Muscle layer of duodenum (tissue), 2 donors: ENCODE measurements around the gene KRTAP10-8.
"Not testable (repeated sequence)": the region's sequence is repeated elsewhere in the genome, so short reads cannot be mapped to it uniquely, and the experiment has no call there.

Experiments used
- H3K27ac ChIP-seq: one replicate; pipeline ENCODE4 v1.7.0; 2013; ENCODE audit warnings: mild to moderate bottlenecking, low read length
- H3K27me3 ChIP-seq: one replicate; pipeline ENCODE4 v1.7.0; 2013; ENCODE audit warnings: low read depth, mild to moderate bottlenecking, control low read depth, low read length
- H3K36me3 ChIP-seq, 2 donors: one replicate each; pipeline ENCODE4 v1.7.0; 2013; ENCODE audit warnings: low read length in 2 of 2, control low read depth in 1 of 2, mild to moderate bottlenecking in 1 of 2; ENCODE audit not compliant: insufficient read depth in 2 of 2, control insufficient read depth in 1 of 2
- H3K4me1 ChIP-seq, 2 donors: one replicate each; pipeline ENCODE4 v1.7.0; 2013; ENCODE audit warnings: low read length in 2 of 2, mild to moderate bottlenecking in 2 of 2, control low read depth in 1 of 2, moderate library complexity in 1 of 2; ENCODE audit not compliant: insufficient read depth in 2 of 2, control insufficient read depth in 1 of 2
- H3K4me3 ChIP-seq, 2 donors: one replicate each; pipeline ENCODE4 v1.7.0; 2013; ENCODE audit warnings: low read length in 2 of 2, low read depth in 1 of 2, mild to moderate bottlenecking in 1 of 2
- H3K9me3 ChIP-seq, 2 donors: one replicate each; pipeline ENCODE4 v1.7.0; 2013; ENCODE audit warnings: low read length in 2 of 2, control low read depth in 1 of 2, mild to moderate bottlenecking in 1 of 2; ENCODE audit not compliant: control insufficient read depth in 1 of 2
- donor health status: healthy.

KRTAP10-8 gene

DNA sequence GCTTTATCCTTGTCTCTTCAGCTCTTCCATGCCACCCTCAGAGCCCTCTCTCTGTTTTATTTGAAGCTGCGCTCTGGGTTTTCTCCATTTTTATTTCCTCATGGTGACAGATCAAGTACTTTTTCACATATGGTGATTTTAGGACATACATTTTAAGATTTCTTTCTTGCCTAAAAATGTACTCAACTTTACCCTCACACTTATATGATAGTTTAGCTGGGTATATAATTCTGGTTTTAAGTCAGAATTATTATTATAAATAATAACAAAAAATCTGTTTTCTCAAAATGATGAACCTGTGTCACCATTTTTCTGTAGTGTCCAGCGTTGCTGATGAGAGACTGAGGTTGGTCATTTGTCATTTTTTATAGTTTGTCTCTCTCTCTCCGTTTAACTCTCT is 30.7 kb upstream of the KRTAP10-8 start:
- Histone ChIP-seq H3K36me3 (no peaks in the 10 kb centered on the region), H3K4me3 (no peak overlapping the region), H3K27me3 (no peaks in the 10 kb centered on the region), H3K9me3 (peaks cover 5 to 31% of the 10 kb centered on the region in 2 donors), H3K4me1 (peaks cover 0 to 3% of the 10 kb centered on the region in 2 donors), H3K27ac (no peak overlapping the region)

DNA sequence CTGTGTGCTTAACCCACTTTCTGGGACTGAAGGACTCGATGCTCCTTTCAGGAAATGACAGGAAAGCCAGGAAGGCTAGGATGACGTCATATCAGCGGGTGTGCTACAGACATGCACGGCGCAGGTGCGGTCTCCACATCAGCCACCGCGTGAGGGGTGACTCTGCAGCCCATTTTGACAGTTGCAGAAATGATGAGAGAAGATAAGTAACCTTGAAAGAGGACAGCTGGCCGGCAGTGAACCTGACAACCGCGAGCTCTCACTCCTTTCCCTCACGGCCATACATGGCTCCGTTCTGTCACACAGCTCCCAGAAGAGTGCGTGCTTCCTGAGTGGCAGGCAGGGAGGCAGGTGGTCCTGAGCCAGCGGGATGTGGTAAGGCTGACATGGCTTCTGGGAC is 29.8 kb upstream of the KRTAP10-8 start:
- Histone ChIP-seq H3K27me3 (no peaks in the 10 kb centered on the region), H3K9me3 (peaks cover 0 to 31% of the 10 kb centered on the region in 2 donors), H3K36me3 (no peaks in the 10 kb centered on the region), H3K4me1 (peaks cover 0 to 3% of the 10 kb centered on the region in 2 donors), H3K27ac (no peak overlapping the region), H3K4me3 (no peak overlapping the region)

DNA sequence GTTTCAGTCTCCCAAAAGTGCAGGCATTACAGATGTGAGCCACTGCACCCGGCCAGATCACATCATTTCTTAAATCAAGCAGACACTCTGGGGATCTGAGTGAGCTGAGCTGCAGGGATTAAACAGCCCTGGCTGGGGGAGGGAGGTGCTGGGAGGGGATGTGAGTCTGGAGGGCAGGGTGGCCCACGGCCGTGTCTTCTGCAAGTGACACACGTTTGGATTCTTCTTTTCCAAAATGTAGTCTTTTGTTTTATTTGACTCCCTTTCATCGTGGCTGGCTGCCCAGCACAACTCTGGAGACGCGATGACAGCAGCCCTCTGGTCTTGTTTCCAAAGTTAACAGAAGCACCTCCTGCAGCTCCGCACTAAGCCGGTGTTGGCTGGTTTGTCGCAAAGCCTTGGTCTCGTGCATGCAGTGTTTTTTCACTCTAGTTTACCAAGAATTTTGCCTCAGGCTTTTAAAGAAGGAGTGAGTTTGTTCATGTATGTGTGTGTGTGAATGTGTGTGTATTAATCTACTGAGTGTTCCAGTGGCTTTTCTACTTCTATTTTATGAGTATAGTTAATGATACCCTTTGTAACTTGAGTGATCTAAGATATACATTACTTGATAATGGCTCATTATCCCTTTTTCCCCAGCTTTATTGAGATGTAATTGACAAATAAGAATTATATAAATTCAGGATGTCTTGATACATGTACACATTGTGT is 28.6 kb upstream of the KRTAP10-8 start:
- peaks cover 0 to 24% of the 10 kb centered on the region in 2 donors for H3K9me3 ChIP-seq
- H3K27me3 ChIP-seq = no peaks in the 10 kb centered on the region
- peaks cover 0 to 3% of the 10 kb centered on the region in 2 donors for H3K4me1 ChIP-seq
- no peak overlapping the region for H3K4me3 ChIP-seq
- H3K27ac ChIP-seq = no peak overlapping the region
- H3K36me3 ChIP-seq = no peaks in the 10 kb centered on the region

DNA sequence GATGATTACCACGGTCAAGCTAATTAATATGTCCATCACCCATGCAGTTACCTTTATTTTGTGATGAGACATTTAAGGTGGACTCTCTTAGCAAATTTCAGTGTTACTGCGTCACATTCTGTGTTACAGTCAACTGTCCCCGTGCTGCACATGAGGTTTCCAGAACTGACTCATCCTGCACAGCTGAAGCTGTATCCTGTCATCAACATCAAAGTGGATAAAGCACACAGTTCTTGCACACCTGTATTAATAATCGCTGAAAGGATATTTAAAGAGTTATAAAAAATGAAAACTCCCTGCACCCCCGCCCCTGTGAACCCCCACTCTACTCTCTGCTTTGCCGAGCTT is 28.1 kb upstream of the KRTAP10-8 start:
- Histone ChIP-seq H3K9me3 (peaks cover 0 to 22% of the 10 kb centered on the region in 2 donors), H3K36me3 (no peaks in the 10 kb centered on the region), H3K4me3 (no peak overlapping the region), H3K27me3 (no peaks in the 10 kb centered on the region), H3K4me1 (peaks cover 0 to 3% of the 10 kb centered on the region in 2 donors), H3K27ac (no peak overlapping the region)

DNA sequence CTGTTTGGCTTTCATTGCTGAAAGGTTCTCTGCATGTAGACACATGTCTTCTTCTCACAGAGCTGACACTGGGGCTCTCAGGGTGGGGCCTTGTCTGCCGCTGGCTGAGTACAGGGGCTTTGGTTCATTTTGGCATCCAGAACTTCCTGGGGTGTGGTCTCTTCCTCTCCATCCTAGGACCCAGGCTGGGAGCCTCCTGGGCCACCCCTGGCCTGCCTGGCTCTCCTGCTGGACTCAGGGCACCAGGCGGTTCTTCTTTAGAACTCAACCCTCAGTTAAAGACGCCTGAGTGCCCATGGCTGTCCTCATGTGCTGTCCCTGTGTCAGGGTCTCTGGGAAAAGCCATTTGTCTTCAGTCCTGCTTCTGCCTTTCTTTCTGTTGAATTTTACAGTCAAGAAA is 26.0 kb upstream of the KRTAP10-8 start:
- Histone ChIP-seq H3K4me3 (no peak overlapping the region), H3K27ac (no peak overlapping the region), H3K4me1 (peaks cover 0 to 3% of the 10 kb centered on the region in 2 donors), H3K27me3 (no peaks in the 10 kb centered on the region), H3K36me3 (no peaks in the 10 kb centered on the region), H3K9me3 (peaks cover 0 to 17% of the 10 kb centered on the region in 2 donors)

DNA sequence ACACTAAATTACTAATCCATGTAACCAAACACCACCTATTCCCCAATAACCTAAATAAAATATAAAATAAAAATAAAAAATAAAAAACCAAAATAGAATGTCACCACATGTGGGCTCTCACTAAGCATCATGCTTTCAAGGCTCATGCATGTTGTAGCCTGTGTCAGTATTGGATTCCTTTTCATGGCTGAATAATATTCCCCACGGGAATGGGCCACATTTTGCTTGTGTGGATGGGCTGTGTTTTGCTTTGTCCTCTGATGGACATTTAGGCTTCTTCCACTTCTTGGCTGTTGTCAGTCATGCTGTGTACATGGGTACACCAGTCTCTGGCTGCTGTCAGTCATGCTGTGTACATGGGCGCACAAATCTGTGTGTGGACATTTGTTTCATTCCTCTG is 22.8 kb upstream of the KRTAP10-8 start:
- Histone ChIP-seq H3K4me1 (peaks cover 0 to 3% of the 10 kb centered on the region in 2 donors), H3K27me3 (no peaks in the 10 kb centered on the region), H3K4me3 (no peak overlapping the region), H3K27ac (no peak overlapping the region), H3K9me3 (peaks cover 0 to 4% of the 10 kb centered on the region in 2 donors), H3K36me3 (no peaks in the 10 kb centered on the region)

DNA sequence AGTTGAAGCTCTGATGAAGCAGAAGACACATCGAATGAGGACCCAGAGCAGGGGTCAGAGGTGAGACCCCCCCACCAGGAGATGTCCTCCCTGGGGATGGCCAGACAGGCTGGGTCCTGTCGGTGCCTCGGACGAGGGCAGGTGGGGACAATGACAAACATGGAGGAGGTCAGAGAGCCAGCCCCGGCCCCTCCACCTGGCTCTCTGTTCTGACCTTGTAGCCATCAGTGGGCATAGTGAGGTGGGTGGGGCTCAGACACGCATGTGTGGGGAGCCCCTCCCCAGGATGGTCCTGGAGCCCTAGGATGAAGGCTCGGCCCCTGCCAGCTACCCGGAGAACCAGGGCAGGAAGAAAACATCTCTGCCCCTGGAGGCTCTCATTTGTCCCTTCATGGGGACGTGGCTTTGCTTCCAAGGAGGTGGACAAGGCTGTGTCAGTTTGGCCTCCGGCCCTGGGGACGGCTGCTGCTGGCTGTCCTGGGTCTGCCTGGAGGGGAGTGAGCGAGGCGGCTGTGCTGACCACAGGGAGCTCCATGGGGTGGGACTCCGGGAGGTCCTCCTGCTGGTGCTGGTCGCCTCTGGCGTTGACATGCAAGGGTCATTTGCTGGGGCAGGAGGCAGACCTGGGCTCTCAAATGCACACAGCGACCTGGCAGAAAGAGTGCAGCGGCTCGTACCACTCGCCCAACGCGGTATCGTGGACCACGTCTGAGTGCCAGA is 22.1 kb upstream of the KRTAP10-8 start:
- Histone ChIP-seq H3K4me1 (no peaks in the 10 kb centered on the region), H3K36me3 (no peaks in the 10 kb centered on the region), H3K4me3 (no peak overlapping the region), H3K27ac (no peak overlapping the region), H3K9me3 (peaks cover 0 to 4% of the 10 kb centered on the region in 2 donors), H3K27me3 (no peaks in the 10 kb centered on the region)

DNA sequence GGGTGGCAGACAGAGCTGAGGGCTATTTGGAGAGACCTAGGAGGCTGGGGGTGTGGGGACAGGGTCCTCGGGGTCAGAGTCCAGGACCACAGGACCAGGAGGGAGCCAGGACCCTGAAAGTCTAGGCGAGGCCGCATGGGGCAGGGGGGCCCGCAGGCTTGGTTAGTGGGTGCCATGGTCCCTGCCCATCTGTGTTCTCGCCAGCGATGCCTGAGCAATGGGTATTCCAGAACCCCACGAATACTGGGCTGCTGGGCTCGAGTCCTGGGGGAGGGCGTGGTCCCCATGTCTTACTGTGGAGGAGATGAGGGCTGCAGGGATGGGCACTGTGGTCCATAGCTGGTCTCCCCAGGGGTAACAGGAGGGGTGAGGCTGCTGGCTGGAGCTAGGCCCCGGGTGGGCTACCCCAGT is 21.6 kb upstream of the KRTAP10-8 start:
- H3K36me3 ChIP-seq = no peaks in the 10 kb centered on the region
- H3K9me3 ChIP-seq = peaks cover 0 to 4% of the 10 kb centered on the region in 2 donors
- H3K27me3 ChIP-seq = no peaks in the 10 kb centered on the region

DNA sequence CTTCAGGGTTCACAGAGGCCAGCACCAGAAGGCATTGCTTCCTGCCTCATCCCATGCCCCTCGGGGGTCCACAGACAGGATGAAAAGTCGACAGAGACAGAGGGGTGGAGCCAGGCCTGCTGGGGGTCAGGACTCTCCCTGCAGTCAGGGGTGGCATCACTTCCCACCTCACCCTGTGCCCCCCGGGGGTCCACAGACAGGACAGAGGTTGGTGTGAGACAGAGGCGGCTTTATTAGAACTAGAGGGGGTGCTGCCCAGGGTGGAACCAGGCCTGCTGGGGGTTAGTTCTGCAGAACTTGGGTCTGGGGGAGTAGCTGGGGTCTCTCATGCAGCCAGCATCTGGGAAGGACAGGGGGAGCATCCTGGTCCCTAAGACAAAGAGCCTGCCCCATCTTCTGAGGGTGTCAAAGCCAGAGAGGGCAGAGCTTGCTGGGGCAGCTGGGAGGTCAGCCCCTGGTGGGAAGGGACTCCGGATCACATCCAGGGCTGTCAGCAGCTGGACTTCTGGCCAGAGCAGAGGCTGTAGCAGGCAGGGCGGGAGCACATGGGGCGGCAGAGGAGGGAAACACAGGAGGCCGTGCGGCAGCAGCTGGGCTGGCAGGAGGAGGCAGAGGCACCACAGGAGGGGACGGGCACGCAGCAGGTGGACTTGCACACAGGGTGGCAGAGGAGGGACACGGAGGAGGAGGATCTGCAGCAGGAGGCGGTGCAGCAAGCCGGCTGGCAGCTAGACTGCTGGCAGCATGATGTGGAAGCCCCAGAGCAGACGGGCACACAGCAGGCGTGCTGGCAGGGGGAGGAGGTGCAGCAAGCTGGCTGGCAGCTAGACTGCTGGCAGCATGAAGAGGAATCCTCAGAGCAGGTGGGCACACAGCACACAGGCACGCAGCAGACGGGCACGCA is 20.7 kb upstream of the KRTAP10-8 start:
- H3K4me3 ChIP-seq, H3K36me3 ChIP-seq, H3K27me3 ChIP-seq, H3K27ac ChIP-seq, H3K4me1 ChIP-seq, H3K9me3 ChIP-seq: not testable (repeated sequence)

More for the DNA sequence above, 21.6 kb upstream of the KRTAP10-8 start:
- H3K27ac ChIP-seq = no peak overlapping the region
- H3K4me1 ChIP-seq = no peaks in the 10 kb centered on the region
- no peak overlapping the region for H3K4me3 ChIP-seq

DNA sequence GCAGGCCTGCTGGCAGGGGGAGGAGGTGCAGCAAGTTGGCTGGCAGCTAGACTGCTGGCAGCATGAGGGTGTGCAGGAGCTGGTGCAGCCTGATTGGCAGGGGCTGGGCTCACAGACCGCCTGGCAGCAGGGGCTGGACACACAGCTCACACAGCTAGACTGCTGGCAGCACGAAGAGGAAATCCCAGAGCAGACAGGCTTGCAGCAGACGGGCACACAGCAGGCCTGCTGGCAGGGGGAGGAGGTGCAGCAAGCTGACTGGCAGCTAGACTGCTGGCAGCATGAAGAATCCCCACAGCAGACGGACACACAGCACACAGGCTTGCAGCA is 20.1 kb upstream of the KRTAP10-8 start:
- not testable (repeated sequence) for H3K9me3 ChIP-seq, H3K27me3 ChIP-seq

More for the DNA sequence above, 20.1 kb upstream of the KRTAP10-8 start:
- H3K4me3 ChIP-seq, H3K27ac ChIP-seq, H3K36me3 ChIP-seq, H3K4me1 ChIP-seq: not testable (repeated sequence)
